Stomach (tissue), 9 donors: ENCODE data around the gene TRAF7. TPM values are rescaled to one million over a fixed set of nuclear protein-coding genes. Genes with fewer than 3 reads are reported as not detected.

Source experiments
- DNase-seq, 2 donors: peaks; one replicate each; pipeline versions ENCODE4 v3.0.0 to v3.0.0-alpha.2; 2013 to 2019
- H3K27ac ChIP-seq, 5 donors: fragments of 200-600 bp in 4 of 5; sonication (generic) in 4 of 5; one replicate each; pipeline ENCODE4 v1.5.1; 2013 to 2019; ENCODE audit warnings: mild to moderate bottlenecking in 1 of 5, moderate library complexity in 1 of 5
- H3K27me3 ChIP-seq, 3 donors: fragments of 200-600 bp; sonication (generic); one replicate each; pipeline ENCODE4 v1.5.1; 2017 to 2019; ENCODE audit warnings: mixed run types in 1 of 3
- H3K36me3 ChIP-seq, 4 donors: fragments of 200-600 bp; sonication (generic); 1 replicate in 3 of 4; 2 replicates in 1 of 4; pipeline ENCODE4 v1.5.1; 2016 to 2019
- H3K4me1 ChIP-seq, 4 donors: fragments of 200-600 bp; sonication (generic); one replicate each; pipeline ENCODE4 v1.5.1; 2016 to 2019
- H3K4me3 ChIP-seq, 4 donors: fragments of 200-600 bp; sonication (generic) in 3 of 4; one replicate each; pipeline ENCODE4 v1.5.1; 2016 to 2019; ENCODE audit warnings: mild to moderate bottlenecking in 1 of 4
- H3K9me3 ChIP-seq, 4 donors: fragments of 200-600 bp; sonication (generic); one replicate each; pipeline ENCODE4 v1.5.1; 2016 to 2019
- EP300 ChIP-seq: sonication (generic); formaldehyde crosslinking; IDR thresholded peaks from one replicate; pipeline ENCODE4 v1.6.1; 2017; ENCODE audit warnings: antibody characterized with exemption
- POLR2A ChIP-seq, 4 donors: fragments of 450-650 bp; IDR thresholded peaks; one replicate each; pipeline ENCODE4 v1.6.1; 2016; ENCODE audit warnings: antibody characterized with exemption in 4 of 4, control low read depth in 2 of 4, mild to moderate bottlenecking in 1 of 4, moderate library complexity in 1 of 4
- POLR2AphosphoS5 ChIP-seq, 3 donors: sonication (generic); formaldehyde crosslinking; IDR thresholded peaks; one replicate each; pipeline ENCODE4 v1.6.1; 2016; ENCODE audit warnings: antibody characterized with exemption in 3 of 3
- WGBS, 5 donors: extraction: QIAGEN DNeasy Blood & Tissue Kit in 3 of 5; methylation state at CpG; one replicate each; pipeline versions ENCODE4 v1.1.5 to v1.1.7; 2013 to 2018; 5-methylcytosine and 5-hydroxymethylcytosine counted together
- intact Hi-C: fragments of 100-400 bp; cut with DNase I; formaldehyde crosslinking; loops from one replicate; pipeline ENCODE4 v1.15.1; 2023; ENCODE audit warnings: low total_unique reads
- polyA plus RNA-seq, 3 donors: library from polyadenylated mRNA; stranded (reverse); fragments of 200-250 nt; gene quantifications; one replicate each; pipeline ENCODE4 v1.2.3, GENCODE V29; 2013
- total RNA-seq, 5 donors: library from RNA; depleted of rRNA; stranded (reverse); fragments of >200 nt; gene quantifications; one replicate each; pipeline versions ENCODE4 v1.1.0 to v1.2.3, GENCODE V29; 2014 to 2016
- TF ChIP-seq, protein P1 (sequence below), 7 experiments: fragments of 450-650 bp in 4 of 7; fragments of 200-600 bp in 3 of 7; sonication (generic) in 3 of 7; IDR thresholded peaks; one replicate each; pipeline ENCODE4 v1.5.1; 2016 to 2019; ENCODE audit warnings: antibody characterized with exemption in 7 of 7, control low read depth in 2 of 7, mild to moderate bottlenecking in 1 of 7
- donor health status: healthy with polysubstance abuse.
- donor health status: Bipolar disorder and iron deficiency.
- donor health status: healthy.

The TRAF7 gene
- total and polyA plus RNA-seq, 8 donors: 20.9 to 204 (median 38.5) TPM

GRCh38 chr16:2152695-2153506 lies 2.7 kb upstream of the TRAF7 start:
- peak overlapping the region; percentile 60 to 97 (median 83) for H3K27ac ChIP-seq
- H3K27me3 ChIP-seq: peaks cover 0 to 4% (median 0%) of the 10 kb centered on the region in 3 donors
- peaks cover 8 to 13% (median 12%) of the 10 kb centered on the region in 4 donors for H3K36me3 ChIP-seq
- TF ChIP-seq, protein P1, sequence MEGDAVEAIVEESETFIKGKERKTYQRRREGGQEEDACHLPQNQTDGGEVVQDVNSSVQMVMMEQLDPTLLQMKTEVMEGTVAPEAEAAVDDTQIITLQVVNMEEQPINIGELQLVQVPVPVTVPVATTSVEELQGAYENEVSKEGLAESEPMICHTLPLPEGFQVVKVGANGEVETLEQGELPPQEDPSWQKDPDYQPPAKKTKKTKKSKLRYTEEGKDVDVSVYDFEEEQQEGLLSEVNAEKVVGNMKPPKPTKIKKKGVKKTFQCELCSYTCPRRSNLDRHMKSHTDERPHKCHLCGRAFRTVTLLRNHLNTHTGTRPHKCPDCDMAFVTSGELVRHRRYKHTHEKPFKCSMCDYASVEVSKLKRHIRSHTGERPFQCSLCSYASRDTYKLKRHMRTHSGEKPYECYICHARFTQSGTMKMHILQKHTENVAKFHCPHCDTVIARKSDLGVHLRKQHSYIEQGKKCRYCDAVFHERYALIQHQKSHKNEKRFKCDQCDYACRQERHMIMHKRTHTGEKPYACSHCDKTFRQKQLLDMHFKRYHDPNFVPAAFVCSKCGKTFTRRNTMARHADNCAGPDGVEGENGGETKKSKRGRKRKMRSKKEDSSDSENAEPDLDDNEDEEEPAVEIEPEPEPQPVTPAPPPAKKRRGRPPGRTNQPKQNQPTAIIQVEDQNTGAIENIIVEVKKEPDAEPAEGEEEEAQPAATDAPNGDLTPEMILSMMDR (IDR thresholded peaks at IDR 0.05): no peak
- TF ChIP-seq POLR2AphosphoS5 (IDR thresholded peaks at IDR 0.05): peak in 1 of 3 donors; percentile 1
- TF ChIP-seq POLR2A (IDR thresholded peaks at IDR 0.05): no peak
- H3K4me3 ChIP-seq: peak overlapping the region; percentile 65 to 90 (median 84)
- peak; percentile 48 to 63 for DNase-seq
- intact Hi-C loops: loop anchor here (5.0 kb wide), 1 partner anchor 131 kb away; no protein-coding TSS in a partner anchor
- H3K4me1 ChIP-seq: peaks cover 75 to 91% (median 89%) of the 10 kb centered on the region in 4 donors
- WGBS, 5 donors: 15 to 23% (median 20%) methylated on average over 22 to 25 of the region's 25 CpGs
- no peaks in the 10 kb centered on the region for H3K9me3 ChIP-seq

GRCh38 chr16:2154533-2155090 lies 970 bp upstream of the TRAF7 start:
- TF ChIP-seq, protein P1 (IDR thresholded peaks at IDR 0.05): no peak
- WGBS, 5 donors: 2 to 3% (median 2%) methylated on average over 23 of the region's 23 CpGs
- no peaks in the 10 kb centered on the region for H3K9me3 ChIP-seq
- H3K4me3 ChIP-seq: peak overlapping the region; percentile 65 to 90 (median 84)
- peaks cover 8 to 13% (median 12%) of the 10 kb centered on the region in 4 donors for H3K36me3 ChIP-seq
- no peak for DNase-seq
- intact Hi-C loops: loop anchor here (5.0 kb wide), 1 partner anchor 132 kb away; no protein-coding TSS in a partner anchor
- H3K27me3 ChIP-seq: no peaks in the 10 kb centered on the region
- H3K27ac ChIP-seq: peak overlapping the region; percentile 81 to 97 (median 84)
- peaks cover 77 to 92% (median 90%) of the 10 kb centered on the region in 4 donors for H3K4me1 ChIP-seq

- H3K36me3 ChIP-seq: peaks cover 7 to 12% (median 9%) of the 10 kb centered on the region in 4 donors
- no peaks in the 10 kb centered on the region for H3K27me3 ChIP-seq
- no peaks in the 10 kb centered on the region for H3K9me3 ChIP-seq
- H3K27ac ChIP-seq: peak overlapping the region; percentile 88 to 97 (median 89)
- TF ChIP-seq POLR2A (IDR thresholded peaks at IDR 0.05) (no peak), POLR2AphosphoS5 (IDR thresholded peaks at IDR 0.05) (no peak), EP300 (no peak)
- TF ChIP-seq, protein P1 (IDR thresholded peaks at IDR 0.05): no peak
- intact Hi-C loops: no loop called here
- 3 to 6% (median 4%) methylated on average over 32 to 46 of the region's 47 CpGs for WGBS, 5 donors
- DNase-seq: peak in 1 of 2 donors; percentile 76
- peaks cover 78 to 92% (median 90%) of the 10 kb centered on the region in 4 donors for H3K4me1 ChIP-seq
- peak overlapping the region; percentile 66 to 90 (median 83) for H3K4me3 ChIP-seq
These were observed 631 bp downstream of the TRAF7 start for GRCh38 chr16:2155977-2156848.

GRCh38 chr16:2156849-2157224 lies 1.3 kb downstream of the TRAF7 start:
- H3K4me1 ChIP-seq: peaks cover 75 to 92% (median 90%) of the 10 kb centered on the region in 4 donors
- peak overlapping the region; percentile 72 to 97 (median 89) for H3K27ac ChIP-seq
- TF ChIP-seq EP300 (no peak), POLR2AphosphoS5 (IDR thresholded peaks at IDR 0.05) (no peak), POLR2A (IDR thresholded peaks at IDR 0.05) (no peak)
- TF ChIP-seq, protein P1 (IDR thresholded peaks at IDR 0.05): no peak
- H3K36me3 ChIP-seq: peaks cover under 1 to 9% (median 3%) of the 10 kb centered on the region in 4 donors
- intact Hi-C loops: no loop called here
- no peak for DNase-seq
- no peaks in the 10 kb centered on the region for H3K27me3 ChIP-seq
- H3K9me3 ChIP-seq: no peaks in the 10 kb centered on the region
- WGBS, 5 donors: 49 to 61% (median 57%) methylated on average over 5 of the region's 5 CpGs
- peak overlapping the region; percentile 66 to 90 (median 83) for H3K4me3 ChIP-seq
